Activated naive CD8-positive, alpha-beta T cell (primary cell): ENCODE data around the gene LDLRAD4.
"Not testable (repeated sequence)": the region's sequence is repeated elsewhere in the genome, so short reads cannot be mapped to it uniquely, and the experiment has no call there.

Experiments
- H3K27ac Mint-ChIP-seq: one replicate; pipeline ENCODE4 v1.8.0; 2021; ENCODE audit warnings: mixed read lengths
- H3K27me3 Mint-ChIP-seq: one replicate; pipeline ENCODE4 v1.8.0; 2021; ENCODE audit warnings: mixed read lengths
- H3K36me3 Mint-ChIP-seq: one replicate; pipeline ENCODE4 v1.8.0; 2021; ENCODE audit warnings: mixed read lengths
- H3K4me1 Mint-ChIP-seq: one replicate; pipeline ENCODE4 v1.8.0; 2021; ENCODE audit warnings: low read depth, mixed read lengths
- H3K4me3 Mint-ChIP-seq: one replicate; pipeline ENCODE4 v1.8.0; 2021; ENCODE audit warnings: mild to moderate bottlenecking, mixed read lengths
- H3K9me3 Mint-ChIP-seq: one replicate; pipeline ENCODE4 v1.8.0; 2021; ENCODE audit warnings: low read depth, mixed read lengths

LDLRAD4 gene

DNA sequence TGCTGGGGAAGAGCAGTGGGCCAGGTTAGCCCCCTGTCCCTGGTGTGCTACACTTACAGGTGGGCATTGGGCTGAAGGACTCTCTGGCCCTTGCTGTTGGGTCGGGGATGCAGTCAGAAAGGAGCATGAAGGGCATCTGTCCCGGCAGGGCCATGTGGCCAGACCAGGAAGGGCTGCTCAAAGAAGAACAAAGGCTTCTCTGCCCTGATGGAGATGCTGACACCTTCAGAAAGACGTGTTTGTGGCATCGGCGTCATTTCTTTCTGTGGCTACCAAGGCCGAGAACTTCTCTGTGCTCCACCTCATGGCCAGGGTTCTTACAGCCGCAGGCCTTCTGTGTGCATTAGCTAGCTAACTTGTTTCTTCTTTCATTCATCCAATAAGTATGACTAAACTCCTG is 268.7 kb downstream of the LDLRAD4 start:
- H3K27me3 Mint-ChIP-seq: no peaks in the 10 kb centered on the region
- no peak overlapping the region for H3K27ac Mint-ChIP-seq
- H3K4me1 Mint-ChIP-seq: peaks cover 27% of the 10 kb centered on the region
- H3K4me3 Mint-ChIP-seq: no peak overlapping the region
- H3K36me3 Mint-ChIP-seq: no peaks in the 10 kb centered on the region
- H3K9me3 Mint-ChIP-seq: no peaks in the 10 kb centered on the region

DNA sequence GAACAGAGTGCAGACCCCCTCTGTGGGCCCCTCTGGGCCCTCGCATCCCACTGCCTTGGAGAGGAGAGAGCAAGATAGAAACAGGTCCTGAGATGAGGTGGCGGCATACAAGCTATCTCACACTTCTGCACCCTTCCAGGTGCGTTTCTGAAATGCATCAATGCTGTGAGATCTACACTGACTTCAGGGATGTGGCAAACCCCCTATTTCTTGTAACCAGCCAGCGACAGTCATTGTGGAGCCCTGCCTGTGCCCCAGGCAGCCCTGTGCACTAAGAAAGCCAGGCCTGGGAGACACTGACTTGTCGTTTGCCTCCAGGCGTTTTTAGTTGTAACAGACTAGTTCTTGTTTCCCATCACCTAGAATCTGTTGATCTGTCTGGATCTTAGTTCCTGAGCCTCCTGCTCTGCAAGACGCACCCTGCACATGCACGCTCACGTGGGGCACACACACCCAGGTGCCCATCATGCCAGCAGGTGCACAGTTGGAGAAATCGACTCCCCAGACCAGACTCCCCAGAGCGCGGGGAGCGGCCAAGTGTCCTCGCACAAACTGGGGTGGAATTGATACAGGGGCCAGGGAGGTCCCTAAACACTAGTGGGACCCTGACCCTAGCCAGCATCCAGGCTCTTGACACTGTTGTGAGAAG is 269.8 kb downstream of the LDLRAD4 start:
- H3K27me3 Mint-ChIP-seq: no peaks in the 10 kb centered on the region
- H3K4me1 Mint-ChIP-seq: peaks cover 16% of the 10 kb centered on the region
- peak overlapping the region; percentile 50 for H3K27ac Mint-ChIP-seq
- no peaks in the 10 kb centered on the region for H3K36me3 Mint-ChIP-seq
- H3K4me3 Mint-ChIP-seq: no peak overlapping the region
- no peaks in the 10 kb centered on the region for H3K9me3 Mint-ChIP-seq

DNA sequence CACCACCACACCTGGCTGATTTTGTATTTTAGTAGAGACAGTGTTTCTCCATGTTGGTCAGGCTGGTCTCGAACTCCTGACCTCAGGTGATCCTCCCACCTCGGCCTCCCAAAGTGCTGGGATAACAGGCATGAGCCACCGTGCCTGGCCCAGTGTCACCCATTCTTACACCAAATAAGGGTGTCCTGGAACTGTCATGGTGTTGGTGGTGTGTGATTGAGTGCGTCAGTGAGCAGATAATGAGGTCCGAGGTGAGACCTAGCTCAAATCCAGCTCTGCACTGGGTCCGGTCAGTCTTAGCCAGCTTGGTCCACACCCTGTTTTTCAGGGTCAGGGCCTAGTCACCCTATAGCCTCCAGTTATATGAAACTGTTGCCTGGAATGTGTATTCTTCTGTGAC is 270.7 kb downstream of the LDLRAD4 start:
- H3K4me3 Mint-ChIP-seq, H3K36me3 Mint-ChIP-seq, H3K4me1 Mint-ChIP-seq, H3K27me3 Mint-ChIP-seq, H3K27ac Mint-ChIP-seq, H3K9me3 Mint-ChIP-seq: not testable (repeated sequence)

DNA sequence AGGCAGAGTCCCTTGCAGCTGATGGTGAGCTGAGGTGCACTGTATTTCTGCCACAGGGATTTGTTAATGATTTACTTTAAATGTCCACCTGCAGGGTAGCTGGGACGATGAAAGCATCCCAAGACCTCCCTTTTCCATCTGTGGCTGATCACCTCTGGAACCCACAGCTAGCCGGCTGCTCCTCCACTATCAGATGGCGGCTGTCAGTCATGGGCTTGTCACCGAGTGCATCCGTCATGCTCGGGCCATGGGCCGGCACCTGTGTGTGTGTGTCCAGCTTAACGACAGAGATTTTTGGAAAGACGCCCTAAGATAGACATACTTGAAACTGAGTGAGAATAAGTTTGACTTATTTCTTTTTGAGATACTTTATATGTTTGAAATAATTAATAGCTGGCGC is 272.6 kb downstream of the LDLRAD4 start:
- Mint-ChIP-seq H3K27ac (no peak overlapping the region), H3K4me3 (no peak overlapping the region), H3K9me3 (no peaks in the 10 kb centered on the region), H3K36me3 (no peaks in the 10 kb centered on the region), H3K4me1 (peaks cover 7% of the 10 kb centered on the region), H3K27me3 (no peaks in the 10 kb centered on the region)

DNA sequence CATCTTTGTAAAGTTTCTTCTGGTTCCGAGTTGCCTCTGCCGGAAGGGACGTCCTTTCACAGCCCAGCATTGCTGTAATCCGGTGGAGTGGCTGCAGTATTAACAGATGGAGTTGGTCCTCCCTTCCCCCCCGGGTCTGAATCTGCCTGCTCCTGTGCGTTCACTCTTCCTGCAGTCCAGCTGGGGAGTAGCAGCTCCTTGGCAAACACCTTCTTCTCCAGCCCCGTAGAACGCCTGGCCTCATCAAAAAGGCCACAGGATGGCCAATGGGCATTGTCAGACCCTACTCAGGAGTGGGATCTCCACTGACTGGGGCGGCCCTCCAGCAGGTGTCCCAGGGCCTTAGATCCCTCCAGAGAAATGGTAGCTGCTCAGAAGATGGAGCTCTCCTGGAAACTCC is 273.8 kb downstream of the LDLRAD4 start:
- Mint-ChIP-seq H3K27me3 (no peaks in the 10 kb centered on the region), H3K4me1 (peaks cover 13% of the 10 kb centered on the region), H3K36me3 (peaks cover 3% of the 10 kb centered on the region), H3K27ac (no peak overlapping the region), H3K9me3 (no peaks in the 10 kb centered on the region), H3K4me3 (no peak overlapping the region)

DNA sequence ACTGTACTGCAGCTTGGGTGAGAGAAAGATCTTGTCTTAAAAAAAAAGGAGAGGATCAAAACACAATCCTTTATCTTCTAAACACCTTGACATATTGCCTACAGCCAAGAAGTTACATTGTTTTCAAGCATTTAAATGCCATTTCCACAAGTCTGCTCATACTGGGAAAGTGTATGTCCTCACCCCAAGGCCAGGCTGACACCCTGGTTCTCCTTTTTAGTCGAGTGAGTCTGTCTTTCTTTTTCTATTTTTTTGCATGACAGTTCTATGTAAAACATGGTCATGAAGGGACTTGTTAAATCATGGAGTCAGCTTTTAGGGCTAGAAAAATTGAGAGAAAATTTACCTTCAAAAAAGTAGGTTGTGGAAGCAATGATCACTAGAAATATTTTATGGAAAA is 274.5 kb downstream of the LDLRAD4 start:
- Mint-ChIP-seq H3K27me3 (no peaks in the 10 kb centered on the region), H3K4me3 (no peak overlapping the region), H3K27ac (no peak overlapping the region), H3K36me3 (peaks cover 3% of the 10 kb centered on the region), H3K9me3 (no peaks in the 10 kb centered on the region), H3K4me1 (peaks cover 9% of the 10 kb centered on the region)

DNA sequence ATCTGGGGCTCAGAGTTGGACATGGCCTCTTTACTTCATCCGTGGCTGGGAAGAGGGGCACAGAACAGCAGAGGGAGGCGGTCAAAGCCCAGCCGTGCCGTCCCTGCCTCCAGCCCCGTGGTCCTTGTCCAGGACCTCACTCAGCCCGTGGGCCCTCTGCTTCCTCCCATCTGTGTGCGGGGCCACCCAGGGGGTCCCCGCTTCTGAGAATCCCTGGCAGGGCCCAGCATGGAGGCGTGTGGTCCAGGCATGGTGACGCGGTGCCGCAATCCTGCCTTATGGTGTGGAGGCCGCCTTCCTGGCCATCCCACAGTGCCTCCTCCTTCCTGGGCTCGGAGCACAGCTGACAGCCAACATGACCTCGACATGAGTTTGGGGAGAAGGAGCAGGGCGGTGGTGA is 275.2 kb downstream of the LDLRAD4 start:
- H3K4me1 Mint-ChIP-seq: peaks cover 9% of the 10 kb centered on the region
- H3K36me3 Mint-ChIP-seq: peaks cover 8% of the 10 kb centered on the region
- no peaks in the 10 kb centered on the region for H3K9me3 Mint-ChIP-seq
- H3K27ac Mint-ChIP-seq: no peak overlapping the region
- no peaks in the 10 kb centered on the region for H3K27me3 Mint-ChIP-seq
- H3K4me3 Mint-ChIP-seq: no peak overlapping the region

DNA sequence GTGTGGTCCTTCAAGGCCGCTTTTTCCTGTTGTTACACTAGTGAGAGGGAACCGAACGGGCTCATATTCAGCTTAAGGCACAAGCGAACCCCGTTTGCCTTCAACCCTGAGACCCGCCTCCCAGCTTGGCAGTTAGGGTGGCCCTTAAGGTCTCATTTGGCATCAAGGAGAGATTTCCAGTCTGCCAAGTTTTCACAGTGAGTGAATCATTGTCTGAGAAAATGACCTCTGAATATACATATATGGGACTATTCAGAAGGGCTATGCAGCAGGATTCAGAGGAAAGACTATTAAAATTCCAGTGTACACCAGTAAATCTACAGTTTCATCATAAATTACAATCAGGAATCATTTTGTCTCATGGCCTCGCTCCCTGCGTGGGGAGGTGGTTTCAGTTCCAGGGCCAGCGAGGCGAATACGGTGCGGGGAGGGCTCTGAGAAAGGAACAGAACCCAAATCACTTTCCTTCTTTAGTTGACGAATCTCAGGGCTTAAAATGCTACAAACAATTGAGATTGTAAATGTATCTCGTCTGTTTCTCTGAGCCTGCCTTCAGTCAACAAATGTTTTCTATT is 276.4 kb downstream of the LDLRAD4 start:
- H3K4me1 Mint-ChIP-seq: peaks cover 9% of the 10 kb centered on the region
- no peak overlapping the region for H3K27ac Mint-ChIP-seq
- peaks cover 19% of the 10 kb centered on the region for H3K36me3 Mint-ChIP-seq
- no peaks in the 10 kb centered on the region for H3K27me3 Mint-ChIP-seq
- H3K9me3 Mint-ChIP-seq: no peaks in the 10 kb centered on the region
- H3K4me3 Mint-ChIP-seq: no peak overlapping the region

DNA sequence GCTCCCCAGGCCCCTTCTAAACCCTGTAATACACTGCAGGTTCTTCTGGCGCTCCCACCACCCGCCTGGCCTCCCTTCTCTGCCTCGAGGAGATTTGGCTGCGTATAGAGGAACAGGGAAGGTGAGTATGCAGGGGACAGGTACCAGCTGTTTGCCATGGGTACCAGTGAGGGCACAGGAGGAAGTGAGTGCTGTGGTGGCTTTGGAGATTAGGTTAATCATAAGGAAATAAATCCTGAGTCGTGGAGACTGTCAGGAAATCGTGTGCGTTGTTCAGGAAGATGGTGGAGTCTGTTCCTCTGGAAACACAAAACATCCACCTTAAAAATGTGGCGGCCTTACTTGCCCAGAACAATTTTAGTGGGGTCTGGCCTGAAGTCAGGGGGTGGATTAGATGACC is 277.4 kb downstream of the LDLRAD4 start:
- H3K4me1 Mint-ChIP-seq: peaks cover 13% of the 10 kb centered on the region
- no peak overlapping the region for H3K27ac Mint-ChIP-seq
- H3K4me3 Mint-ChIP-seq: no peak overlapping the region
- H3K36me3 Mint-ChIP-seq: peaks cover 20% of the 10 kb centered on the region
- no peaks in the 10 kb centered on the region for H3K9me3 Mint-ChIP-seq
- no peaks in the 10 kb centered on the region for H3K27me3 Mint-ChIP-seq

DNA sequence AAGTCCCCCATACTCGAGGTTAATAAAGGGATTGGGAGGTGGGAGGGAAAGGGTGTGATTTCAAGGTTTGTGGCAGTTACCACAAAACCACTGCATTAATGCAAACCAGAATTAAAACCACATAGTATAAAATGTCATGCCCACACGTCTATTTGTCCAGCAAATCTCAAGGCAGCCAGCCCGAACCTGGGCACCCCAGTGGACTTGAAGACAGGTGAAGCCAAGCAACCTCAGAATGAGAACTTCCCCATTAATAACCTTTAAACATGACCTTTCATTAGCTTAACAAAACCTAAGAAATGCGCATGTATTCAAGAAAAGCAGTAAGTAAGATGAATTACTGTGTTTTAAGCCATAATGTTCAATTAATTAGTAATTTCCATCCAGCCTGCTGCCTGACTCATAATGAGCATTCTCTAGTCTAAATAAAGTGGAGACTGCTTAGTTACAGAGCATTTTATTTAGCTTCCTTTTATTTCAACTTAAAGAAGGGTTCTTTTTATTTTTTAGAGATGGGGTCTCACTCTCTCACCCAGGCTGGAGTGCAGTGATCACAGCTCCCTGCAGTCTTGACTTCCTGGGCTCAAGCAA is 278.2 kb downstream of the LDLRAD4 start:
- Mint-ChIP-seq H3K4me1 (peaks cover 20% of the 10 kb centered on the region), H3K27ac (peak overlapping the region; percentile 46), H3K4me3 (no peak overlapping the region), H3K36me3 (peaks cover 20% of the 10 kb centered on the region), H3K27me3 (no peaks in the 10 kb centered on the region), H3K9me3 (no peaks in the 10 kb centered on the region)

DNA sequence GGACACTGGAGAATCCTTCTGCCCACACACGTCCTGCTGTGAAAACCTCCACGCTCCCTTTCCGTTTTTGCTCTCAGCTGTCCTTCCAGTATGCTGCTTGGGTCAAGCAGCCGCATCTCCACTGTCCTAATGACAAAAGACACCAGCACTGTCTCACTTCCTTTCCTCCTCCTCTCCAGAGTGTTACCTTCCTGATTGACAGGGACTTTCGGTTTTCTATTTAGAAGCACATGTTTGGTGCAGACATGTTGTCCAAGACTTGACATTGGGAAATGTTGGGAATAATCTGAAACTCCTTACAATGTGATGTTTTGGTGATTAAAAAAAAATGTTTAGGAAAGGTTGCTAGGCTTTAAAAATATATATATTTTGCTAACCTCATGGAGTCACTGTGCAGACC is 281.2 kb downstream of the LDLRAD4 start:
- no peak overlapping the region for H3K4me3 Mint-ChIP-seq
- no peaks in the 10 kb centered on the region for H3K9me3 Mint-ChIP-seq
- peaks cover 31% of the 10 kb centered on the region for H3K4me1 Mint-ChIP-seq
- peak overlapping the region; percentile 12 for H3K27ac Mint-ChIP-seq
- H3K27me3 Mint-ChIP-seq: no peaks in the 10 kb centered on the region
- peaks cover 20% of the 10 kb centered on the region for H3K36me3 Mint-ChIP-seq

DNA sequence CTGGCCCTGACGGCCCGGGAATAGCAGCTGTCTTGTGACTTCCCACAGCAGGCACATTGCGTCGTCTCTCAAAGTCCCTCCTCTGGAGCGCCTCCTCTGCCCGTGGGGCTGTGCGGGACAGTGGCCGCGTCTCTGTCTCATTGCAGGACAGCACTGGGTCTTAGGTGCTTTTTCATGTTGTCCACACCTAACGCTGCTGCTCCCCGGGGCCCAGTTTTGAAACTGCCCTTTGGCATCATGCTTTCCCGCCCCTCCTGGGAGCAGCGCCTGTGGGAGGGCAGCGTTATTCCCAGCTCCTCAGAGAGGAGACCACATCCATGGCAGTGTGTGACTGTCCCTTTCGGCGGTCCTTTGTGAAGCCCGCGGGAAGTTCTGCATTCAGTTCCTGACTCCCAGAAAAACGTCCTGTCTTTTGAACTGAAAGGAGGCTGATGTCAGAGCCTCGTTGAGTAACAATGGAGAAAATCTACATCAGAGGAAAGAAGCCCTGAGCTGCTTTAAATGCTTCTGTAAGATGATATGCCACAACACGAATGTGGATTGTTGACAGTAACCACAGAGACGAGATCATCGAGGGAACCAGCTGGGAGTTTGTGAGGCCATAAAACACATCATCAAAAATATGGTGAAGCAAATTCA is 281.8 kb downstream of the LDLRAD4 start:
- Mint-ChIP-seq H3K9me3 (no peaks in the 10 kb centered on the region), H3K4me1 (peaks cover 31% of the 10 kb centered on the region), H3K27me3 (no peaks in the 10 kb centered on the region), H3K4me3 (no peak overlapping the region), H3K36me3 (peaks cover 20% of the 10 kb centered on the region), H3K27ac (no peak overlapping the region)

DNA sequence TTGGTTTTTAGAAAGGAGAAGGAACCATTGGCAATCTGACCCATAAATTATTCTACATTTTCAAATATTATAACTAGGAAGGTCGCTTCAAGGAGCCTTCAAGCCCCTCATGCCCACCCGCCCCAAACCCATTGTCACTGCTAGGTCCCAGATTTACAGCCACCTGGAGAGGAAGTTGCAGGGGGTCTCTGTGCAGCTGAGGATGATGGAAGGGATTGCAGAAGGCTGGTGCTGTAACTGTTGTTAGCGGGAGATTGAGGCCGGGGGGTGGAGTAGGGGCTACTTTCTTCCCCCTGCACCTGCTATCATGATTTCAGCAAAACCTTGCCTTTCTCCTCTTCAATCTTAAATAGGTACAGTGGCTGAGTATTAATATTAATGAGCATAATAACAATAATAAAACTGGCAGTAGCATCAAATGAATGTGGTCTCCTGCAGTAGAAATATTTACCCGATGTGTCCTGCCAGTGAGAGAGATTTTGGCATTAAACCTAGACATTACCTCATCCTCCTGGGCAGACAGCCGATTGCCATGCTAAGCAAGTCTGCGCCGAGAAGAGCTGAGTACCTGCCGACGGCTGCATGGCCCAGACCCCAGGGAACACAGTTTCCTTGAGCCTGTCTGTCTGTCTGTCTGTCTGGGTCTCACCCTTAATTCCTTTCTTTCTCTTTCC is 282.4 kb downstream of the LDLRAD4 start:
- Mint-ChIP-seq H3K27ac (no peak overlapping the region), H3K36me3 (peaks cover 20% of the 10 kb centered on the region), H3K27me3 (no peaks in the 10 kb centered on the region), H3K4me1 (peaks cover 35% of the 10 kb centered on the region), H3K4me3 (no peak overlapping the region), H3K9me3 (no peaks in the 10 kb centered on the region)

DNA sequence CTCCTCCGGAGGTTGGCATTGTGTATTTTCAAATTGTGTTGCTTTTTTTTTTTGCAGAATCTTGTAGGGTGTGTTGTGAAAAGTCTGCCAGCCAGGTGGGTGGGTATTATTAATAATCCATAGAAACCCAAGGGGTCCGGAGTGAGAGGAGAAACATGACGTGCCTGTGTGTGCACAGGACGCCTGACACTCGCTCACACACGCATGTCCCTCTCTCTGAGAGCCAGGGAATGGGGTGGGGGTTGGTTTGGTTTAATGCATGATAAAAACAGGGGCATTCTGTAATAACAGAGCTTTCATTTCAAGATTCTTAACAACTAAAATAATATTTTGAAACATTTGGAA is 283.0 kb downstream of the LDLRAD4 start:
- Mint-ChIP-seq H3K36me3 (peaks cover 20% of the 10 kb centered on the region), H3K9me3 (no peaks in the 10 kb centered on the region), H3K27ac (no peak overlapping the region), H3K27me3 (no peaks in the 10 kb centered on the region), H3K4me3 (no peak overlapping the region), H3K4me1 (peaks cover 34% of the 10 kb centered on the region)

DNA sequence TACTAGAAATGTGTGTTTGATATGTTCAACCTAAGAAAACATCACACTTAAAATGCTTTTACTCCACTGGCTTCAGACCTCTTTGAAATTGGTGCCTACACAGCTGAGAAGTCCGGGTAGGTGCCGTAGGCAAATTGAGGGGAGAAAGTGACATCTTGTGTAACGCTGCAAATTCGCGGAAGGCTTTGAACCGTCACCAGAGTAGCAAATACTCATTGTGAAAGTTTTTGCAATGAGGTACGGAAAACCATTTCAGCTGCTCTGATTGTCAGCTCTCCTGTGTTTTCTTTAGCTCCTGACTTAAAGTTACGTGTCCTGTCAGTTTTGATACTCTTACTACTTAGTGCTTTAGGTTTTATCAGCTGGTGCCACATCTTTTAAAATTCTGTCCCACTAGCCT is 283.3 kb downstream of the LDLRAD4 start:
- peaks cover 17% of the 10 kb centered on the region for H3K36me3 Mint-ChIP-seq
- H3K27me3 Mint-ChIP-seq: no peaks in the 10 kb centered on the region
- H3K27ac Mint-ChIP-seq: no peak overlapping the region
- no peaks in the 10 kb centered on the region for H3K9me3 Mint-ChIP-seq
- peaks cover 30% of the 10 kb centered on the region for H3K4me1 Mint-ChIP-seq
- no peak overlapping the region for H3K4me3 Mint-ChIP-seq
